GM19438 (cell line): ENCODE results near the gene RUNDC3A.
"Not testable (repeated sequence)": the region's sequence is repeated elsewhere in the genome, so short reads cannot be mapped to it uniquely, and the experiment has no call there.

Experiments used
- ATAC-seq: cut with Tn5 transposase; IDR thresholded peaks from one replicate; pipeline ENCODE4 v1.9.1; 2021; ENCODE audit warnings: low read depth; ENCODE audit not compliant: unreplicated experiment

Gene RUNDC3A

DNA sequence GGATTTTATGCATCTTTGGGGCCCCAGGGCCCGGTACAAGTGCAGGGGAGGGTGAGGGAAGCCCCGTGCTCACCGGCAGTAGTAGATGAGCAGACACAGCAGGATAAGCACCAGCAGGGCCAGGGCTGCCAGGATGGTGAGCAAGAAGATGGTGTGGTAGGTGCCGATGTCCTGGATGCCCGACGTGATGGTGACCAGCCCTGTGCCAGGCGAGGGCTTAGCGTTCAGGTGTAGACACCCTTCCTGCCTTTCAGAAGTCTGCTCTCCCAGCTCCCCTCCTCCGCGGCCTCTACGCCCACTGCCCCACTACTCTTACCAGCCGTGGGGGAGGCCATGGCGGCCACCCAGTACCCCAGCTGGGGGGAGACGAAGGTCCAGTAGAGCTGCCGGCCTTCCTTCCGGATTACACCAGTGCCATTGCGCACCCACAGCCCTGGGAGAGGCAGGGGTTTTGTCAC is 47.3 kb downstream of the RUNDC3A start:
- no peak for ATAC-seq

GRCh38 chr17:44356241-44356640 is 47.8 kb downstream of the RUNDC3A start:
- ATAC-seq: no peak

- no peak for ATAC-seq
These were observed 49.7 kb downstream of the RUNDC3A start for GRCh38 chr17:44358066-44358465.

- ATAC-seq: no peak
These were observed 50.6 kb downstream of the RUNDC3A start for GRCh38 chr17:44359006-44359405.

GRCh38 chr17:44359458-44360143 is 51.2 kb downstream of the RUNDC3A start:
- no peak for ATAC-seq

GRCh38 chr17:44360144-44360533 is 51.7 kb downstream of the RUNDC3A start:
- no peak for ATAC-seq

GRCh38 chr17:44360826-44361225 is 52.4 kb downstream of the RUNDC3A start:
- no peak for ATAC-seq

- ATAC-seq: no peak
These were observed 53.2 kb downstream of the RUNDC3A start for GRCh38 chr17:44361292-44362260.

GRCh38 chr17:44362459-44362948 is 54.1 kb downstream of the RUNDC3A start:
- ATAC-seq: no peak

DNA sequence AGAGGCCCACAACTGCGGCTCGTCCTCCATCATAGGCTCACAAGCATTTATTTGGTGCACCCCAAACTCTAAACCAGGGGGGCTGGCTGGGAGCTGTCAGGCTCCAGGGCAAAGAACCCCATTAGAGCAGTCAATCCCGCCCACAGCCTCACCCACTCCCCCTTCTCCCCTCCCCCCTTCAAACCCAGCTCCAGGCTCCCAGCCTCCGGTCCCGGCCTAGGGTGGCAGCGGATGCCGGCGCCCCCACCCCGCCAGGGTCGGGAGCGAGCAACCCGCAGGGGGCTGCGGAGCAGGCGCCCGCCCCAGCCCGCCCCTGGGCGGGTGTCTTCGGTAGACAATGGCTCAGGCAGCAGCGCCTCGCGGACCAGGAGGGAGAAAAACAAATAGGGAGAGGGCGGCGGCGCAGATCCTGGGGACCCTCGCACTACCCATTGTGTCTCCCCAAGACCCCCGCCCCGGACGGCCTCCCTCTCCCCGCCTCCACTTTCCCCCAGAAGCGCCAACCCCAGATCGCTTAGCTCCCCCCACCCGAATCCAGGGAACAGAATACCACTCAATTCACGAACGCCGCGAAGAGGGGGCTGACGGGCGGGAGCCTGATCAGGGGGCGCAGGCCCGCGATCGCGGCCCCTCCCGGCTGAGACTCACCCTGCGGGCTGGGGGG is 54.7 kb downstream of the RUNDC3A start:
- ATAC-seq: no peak

- ATAC-seq: no peak
These were observed 55.3 kb downstream of the RUNDC3A start, which contains the start of gene FAM171A2 for GRCh38 chr17:44363613-44364159. Gene FAM171A2 (minus strand): TSS chr17:44363853. CDS start chr17:44363714, 139 bp downstream.

GRCh38 chr17:44365051-44365450 is 56.6 kb downstream of the RUNDC3A start:
- not testable (repeated sequence) for ATAC-seq

DNA sequence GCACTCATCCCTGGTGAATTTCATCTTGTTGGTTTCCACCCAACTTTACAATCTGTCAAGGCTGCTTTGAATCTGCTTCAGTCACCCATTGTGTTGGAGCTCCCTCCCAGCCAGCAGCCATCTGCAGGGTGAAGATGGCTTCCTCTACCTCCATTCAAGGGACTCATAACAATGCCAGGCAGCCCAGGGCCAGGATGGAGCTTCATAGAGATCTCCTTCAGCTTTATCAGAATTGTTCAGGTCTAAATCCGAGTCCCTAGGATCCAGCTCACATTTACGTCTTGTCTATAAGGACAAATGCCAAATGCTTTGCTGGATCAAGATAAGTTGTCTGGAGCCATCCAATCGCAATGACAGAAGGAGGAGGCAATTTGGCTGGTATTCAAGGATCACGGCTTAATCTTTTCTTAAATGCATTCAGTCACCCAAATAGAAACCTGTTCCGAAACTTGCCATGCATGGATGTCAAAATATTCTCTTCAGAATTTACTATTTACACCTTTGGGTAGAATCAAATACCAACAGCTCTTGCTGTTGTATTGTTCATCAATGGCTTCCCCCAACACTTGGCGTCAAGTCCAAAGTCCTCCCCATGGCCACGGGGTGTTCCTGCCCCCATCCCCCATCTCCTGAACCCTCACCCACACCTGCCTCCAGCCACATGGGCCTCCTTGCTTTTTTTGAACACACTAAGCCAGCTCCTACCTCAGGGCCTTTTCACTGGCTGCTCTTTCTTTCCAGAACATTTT is 59.0 kb downstream of the RUNDC3A start:
- no peak for ATAC-seq
